CD1c-positive myeloid dendritic cell (primary cell): Measurements from ENCODE around the gene CACNA1A.
"Not testable (repeated sequence)": the region's sequence is repeated elsewhere in the genome, so short reads cannot be mapped to it uniquely, and the experiment has no call there.

Experiments
- DNase-seq: peaks from one replicate; pipeline ENCODE4 v3.0.0-alpha.2; 2016; ENCODE audit errors: extremely low spot score

CACNA1A gene

GRCh38 chr19:13506471-13506820 is at the start of gene CACNA1A:
CACNA1A (minus strand) TSS chr19:13506479; CDS start chr19:13506224, 255 bp downstream.
- no peak for DNase-seq

- no peak for DNase-seq
Observed at GRCh38 chr19:13554506-13555240, 48.4 kb upstream of the CACNA1A start.

DNA sequence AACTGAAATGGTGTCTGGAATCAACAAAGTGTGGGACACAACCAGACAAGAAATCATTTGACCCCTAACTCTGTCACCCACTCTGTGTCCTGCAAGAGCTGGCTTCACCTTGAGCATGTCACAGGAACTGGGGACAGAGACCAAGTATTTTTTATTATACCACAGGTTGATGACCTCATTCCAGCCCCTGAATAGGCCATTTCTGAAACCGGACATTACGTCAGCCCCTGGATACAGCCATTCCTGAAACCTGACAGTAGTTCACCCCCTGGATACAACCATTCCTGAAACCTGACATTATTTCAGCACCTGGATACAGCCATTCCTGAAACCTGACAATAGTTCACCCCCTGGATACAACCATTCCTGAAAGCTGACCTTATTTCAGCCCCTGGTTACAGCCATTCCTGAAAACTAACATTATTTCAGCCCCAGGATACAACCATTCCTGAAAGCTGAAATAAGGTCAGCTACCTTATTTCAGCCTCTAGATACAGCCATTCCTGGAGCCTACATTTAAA is 47.7 kb upstream of the CACNA1A start:
- DNase-seq: no peak

DNA sequence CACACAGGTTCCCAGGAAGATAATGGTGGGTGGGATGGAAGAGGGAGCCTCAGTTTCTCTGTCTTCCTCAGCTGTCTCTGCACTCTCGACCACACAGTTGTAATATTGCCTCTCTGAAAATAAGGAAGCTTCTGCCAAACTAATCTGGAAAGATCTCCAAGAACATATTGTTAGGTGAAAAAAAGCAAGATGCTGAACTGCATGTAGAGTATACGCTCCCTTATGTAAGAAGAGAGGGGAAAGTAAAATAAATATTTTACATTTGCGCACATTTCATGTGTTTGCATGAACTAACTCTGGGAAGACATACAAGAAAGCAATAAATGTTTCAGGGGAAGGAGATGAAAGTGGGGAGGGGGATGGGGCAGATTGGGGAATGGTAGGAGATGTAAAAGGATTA is 41.9 kb upstream of the CACNA1A start:
- DNase-seq: no peak

DNA sequence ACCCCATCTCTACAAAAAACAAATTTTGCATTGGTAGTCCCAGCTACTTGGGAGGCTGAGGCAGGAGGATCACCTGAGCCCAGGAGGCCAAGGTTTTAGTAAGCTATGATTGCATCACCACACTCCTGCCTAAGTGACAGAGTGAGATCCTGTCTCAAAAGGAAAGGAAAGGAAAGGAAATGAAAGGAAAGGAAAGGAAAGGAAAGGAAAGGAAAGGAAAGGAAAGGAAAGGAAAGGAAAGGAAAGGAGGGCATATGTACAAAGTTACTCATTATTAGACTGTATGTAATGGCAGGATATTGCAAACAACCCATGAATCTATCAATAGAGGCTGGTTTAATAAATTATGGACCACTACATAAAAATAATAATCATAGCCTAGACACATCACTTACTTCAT is 40.8 kb upstream of the CACNA1A start:
- no peak for DNase-seq

DNA sequence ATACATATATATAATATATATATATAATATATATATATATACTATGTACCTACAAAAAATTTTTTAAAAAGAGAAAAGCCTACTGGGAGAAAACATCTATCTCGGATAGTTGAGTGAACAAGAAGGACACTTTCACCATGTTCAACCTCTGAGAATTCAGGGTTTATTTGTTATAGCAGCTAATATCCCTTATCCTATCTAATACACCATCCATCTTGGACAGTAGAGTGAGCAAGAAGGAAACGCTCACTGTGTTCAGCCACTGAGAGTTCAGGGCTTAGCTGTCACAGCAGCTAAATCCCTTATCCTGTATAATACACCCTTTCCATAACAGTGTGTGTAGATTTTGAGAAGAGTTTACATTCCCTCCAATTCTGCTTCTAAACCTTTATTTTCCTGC is 38.1 kb upstream of the CACNA1A start:
- DNase-seq: no peak

- DNase-seq: no peak
Observed at GRCh38 chr19:13541554-13541953, 35.3 kb upstream of the CACNA1A start.

DNA sequence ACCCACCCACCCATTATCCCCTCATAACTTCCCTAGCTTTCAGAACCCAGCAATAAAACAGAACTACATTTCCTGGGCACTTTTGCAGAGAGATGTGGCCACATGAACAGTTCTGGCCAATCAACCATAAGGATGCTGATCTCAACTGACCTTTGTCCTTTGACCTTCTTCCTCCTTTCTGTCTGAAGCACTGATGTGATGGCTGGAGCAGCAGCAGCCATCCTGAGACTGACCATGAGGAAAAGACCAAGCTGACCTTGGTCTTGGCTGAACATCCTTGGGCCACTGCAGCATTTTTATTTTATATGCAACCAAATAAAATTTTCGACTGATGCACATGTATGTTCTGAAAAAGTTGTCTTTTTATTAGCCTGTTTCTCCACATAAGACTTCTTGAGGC is 33.1 kb upstream of the CACNA1A start:
- no peak for DNase-seq

DNA sequence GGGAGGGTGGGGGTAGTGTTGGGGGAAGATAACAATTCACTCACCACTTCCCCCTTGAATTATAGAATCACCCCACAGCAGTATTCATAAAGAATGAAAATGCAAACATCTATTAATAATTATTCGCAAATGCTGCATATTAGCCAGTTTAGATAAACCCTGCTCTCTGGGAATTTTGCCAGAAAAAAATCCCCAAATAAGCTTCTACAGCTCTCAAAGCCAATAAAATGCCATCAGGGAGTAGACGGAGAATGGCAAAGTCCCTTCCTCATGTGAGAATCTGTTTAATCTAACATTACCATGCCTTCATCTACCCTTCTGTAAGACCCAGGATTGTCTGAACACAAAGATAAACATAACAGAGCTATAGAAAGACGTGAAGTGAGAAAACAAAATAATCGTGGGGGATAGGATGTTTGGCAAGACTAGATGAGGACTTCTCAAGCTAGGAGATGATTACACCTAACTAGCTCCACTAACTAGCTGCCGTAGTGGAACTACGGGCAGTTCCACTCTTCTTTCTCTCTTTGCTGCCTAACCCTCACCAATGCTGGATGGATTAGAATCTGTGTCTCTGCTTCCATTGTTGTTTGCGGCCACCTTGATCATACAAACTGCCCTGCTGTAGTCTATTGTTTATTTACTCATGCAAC is 32.4 kb upstream of the CACNA1A start:
- DNase-seq: no peak

DNA sequence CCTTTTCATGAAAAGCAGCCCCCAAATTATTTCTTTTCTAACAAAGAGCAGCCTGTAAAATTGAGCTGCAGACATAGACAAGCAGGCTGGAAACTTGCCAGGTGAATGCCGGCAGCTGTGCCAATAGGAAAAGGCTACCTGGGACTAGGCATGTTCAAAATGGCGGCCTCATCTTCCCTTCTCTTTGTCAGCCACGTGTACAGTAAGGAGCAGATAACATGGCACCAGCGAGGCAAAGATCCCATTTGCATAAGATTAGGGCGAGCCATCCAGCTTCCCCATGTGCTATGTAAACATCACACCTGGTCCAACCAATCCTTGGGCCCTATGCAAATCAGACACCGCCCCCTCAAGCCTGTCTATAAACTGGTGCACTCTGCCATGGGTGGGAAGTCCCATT is 31.2 kb upstream of the CACNA1A start:
- no peak for DNase-seq

GRCh38 chr19:13530720-13531119 is 24.4 kb upstream of the CACNA1A start:
- no peak for DNase-seq

DNA sequence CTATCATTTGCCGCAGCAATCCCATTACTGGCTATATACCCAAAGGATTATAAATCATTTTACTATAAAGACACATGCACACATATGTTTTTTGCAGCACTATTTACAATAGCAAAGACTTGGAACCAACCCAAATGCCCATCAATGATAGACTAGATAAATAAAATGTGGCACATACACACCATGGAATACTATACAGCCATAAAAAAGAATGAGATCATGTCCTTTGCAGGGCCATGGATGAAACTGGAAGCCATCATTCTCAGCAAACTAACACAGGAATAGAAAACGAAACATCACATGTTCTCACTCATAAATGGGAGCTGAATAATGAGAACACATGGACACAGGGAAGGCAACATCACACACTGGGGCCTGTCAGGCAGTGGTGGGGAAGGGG is 23.4 kb upstream of the CACNA1A start:
- not testable (repeated sequence) for DNase-seq

- peak; percentile 20 for DNase-seq
Observed at GRCh38 chr19:13526552-13526951, 20.3 kb upstream of the CACNA1A start.

DNA sequence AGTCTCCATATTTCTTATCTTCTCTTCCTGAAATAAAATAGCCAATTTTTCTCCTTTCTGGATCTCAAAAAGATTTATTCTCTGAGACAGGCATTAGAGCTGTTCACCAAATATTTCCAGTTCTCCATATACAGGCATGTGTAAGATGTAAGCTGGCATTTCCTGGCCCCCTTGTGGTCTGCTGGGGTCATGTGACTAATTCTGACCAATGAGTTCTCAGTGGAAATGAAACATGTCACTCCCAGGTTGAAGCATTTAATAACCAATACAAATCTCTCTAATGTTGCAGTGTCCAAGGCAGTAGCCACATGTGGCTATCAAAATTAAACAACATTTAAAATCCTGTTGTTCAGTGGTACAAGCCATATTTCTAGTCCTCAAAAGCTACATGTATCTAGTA is 14.8 kb upstream of the CACNA1A start:
- no peak for DNase-seq

DNA sequence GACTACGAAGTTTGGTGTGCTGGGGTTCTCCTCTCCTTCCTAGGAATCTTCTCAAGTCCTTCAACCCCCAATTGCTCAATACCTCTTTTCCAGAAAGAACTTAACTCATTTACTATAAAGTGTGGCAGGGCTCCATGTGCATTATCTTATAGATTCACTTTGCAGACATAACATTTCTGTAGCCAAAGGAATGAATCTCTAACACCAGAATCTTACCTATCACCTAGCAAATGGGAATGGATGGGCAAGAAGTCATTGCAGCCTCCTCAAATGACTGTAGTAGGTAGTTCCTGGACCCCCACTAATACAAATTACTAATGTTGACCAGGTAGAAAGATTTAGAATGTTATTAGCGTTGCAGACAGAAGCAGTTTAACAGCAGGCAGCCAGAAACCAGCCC is 5.7 kb upstream of the CACNA1A start:
- DNase-seq: no peak

- DNase-seq: no peak
Observed at GRCh38 chr19:13507053-13507611, 853 bp upstream of the CACNA1A start.

DNA sequence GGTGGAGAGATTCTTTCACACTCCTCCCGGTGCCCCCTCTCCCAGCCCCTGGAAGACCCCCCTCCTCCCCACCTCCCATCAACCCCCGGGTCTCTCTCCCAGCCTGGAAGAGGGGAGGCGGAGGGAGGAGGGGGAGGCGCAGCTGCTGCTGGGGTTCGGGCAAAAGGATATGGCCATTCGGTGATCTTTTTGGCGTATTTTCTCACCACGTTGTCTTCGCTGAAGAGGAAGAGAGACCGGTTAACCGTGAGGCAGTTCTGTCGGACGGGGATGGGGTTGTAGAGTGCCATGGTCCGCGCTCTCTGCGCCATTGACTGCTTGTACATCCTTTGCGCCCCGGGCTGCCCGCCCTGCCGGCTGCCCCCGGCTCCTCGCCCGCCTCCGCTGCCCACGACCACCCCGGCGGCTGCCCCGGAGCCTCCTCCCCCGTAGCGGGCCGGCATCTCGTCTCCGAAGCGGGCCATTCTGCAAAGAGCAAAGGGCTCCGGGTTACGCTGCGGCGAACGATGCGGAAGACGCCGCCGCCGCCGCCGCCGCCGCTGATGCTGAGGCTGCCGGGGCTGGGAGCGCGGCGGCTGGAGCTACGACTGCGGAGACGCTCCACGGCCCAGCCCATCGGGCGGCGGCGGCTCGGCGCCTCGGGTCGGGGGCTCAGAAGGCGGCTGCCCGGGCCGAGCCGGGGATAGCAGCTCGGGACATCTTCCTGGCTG is 363 bp downstream of the CACNA1A start:
- no peak for DNase-seq

GRCh38 chr19:13505164-13505695 is 1.0 kb downstream of the CACNA1A start:
- DNase-seq: no peak

DNA sequence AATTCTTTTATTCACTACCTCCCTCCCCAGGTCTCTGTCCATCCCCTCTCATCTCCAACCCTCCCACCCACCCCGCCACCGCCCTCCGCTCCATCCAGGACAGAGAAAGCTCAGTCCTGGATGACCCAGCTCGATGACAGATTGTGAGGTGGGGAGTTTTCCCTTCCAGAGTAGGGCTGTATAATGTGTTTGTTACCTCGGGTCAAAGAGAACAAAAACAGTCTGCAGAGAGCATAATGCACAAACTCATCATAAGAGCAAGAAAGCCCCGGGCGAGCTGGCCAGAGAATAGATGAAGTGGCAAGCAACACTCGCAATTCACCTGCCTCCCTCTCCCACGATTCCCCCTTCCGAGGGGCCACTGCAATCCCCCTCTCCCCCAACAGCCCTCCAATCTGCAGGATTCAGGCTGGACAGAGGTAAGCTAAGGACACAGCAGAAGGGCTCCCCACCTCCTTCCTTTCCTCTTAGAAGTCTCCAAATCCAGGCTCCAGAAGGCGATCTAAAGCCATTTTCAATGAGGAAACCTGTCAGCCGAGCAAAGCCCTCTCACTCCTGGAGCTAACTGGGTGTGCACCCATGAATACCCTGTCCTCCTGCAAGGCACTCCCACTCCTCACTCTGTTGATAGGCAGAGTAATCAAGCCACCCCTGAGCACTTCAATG is 2.6 kb downstream of the CACNA1A start:
- DNase-seq: no peak

DNA sequence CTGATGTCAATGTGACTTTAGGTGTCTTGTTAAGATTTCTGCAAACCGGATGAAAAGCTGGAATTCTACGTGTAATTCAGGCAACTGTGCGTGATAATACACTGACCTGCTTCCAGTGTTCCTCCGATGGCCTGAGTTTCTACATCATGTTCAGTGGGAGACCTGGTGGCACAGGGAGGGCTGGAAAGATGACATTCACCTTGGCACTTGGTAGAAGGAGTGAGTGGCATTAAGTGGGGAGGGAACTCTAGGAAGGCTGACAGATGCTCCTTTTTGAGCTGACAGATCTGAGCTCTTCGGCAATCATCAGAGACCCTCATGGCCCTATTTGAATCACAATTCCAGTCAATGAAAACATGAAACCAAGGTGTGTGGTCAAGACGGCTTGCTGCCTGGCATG is 4.0 kb downstream of the CACNA1A start:
- no peak for DNase-seq

DNA sequence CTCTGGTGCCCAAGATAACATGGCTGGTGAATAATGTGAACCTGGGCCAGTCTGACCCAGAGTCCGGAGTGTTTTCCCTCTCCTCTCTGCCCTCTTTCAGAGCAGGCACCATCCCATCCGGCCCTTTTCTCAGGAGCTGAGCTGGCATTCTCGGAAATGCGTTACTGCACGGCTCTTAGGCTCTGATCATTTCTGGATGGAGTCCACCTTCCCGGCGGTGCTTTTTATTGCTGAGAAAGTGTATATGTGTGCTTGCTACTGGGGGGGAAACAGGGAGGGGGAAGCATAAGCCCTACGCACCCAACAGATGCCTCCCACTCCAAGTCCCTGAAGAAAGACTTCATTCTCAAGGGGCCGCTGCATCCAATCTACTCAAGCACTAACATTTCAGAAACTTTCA is 6.6 kb downstream of the CACNA1A start:
- no peak for DNase-seq
